ENCODE results near the gene HMGA1.

- TF ChIP-seq TAF1 (IDR thresholded peaks at IDR 0.05; ENCODE audit: low read depth) = no peak
- TF ChIP-seq CEBPB (IDR thresholded peaks at IDR 0.05) = no peak
- no peak for TF ChIP-seq NFIC (IDR thresholded peaks at IDR 0.05)
These were observed 13.2 kb upstream of the HMGA1 start for GRCh38 chr6:34223381-34223955.
